H54 (cell line): Measurements from ENCODE around the gene LAMB3.
A peak's percentile ranks its signal among the peaks of the same experiment; 100 is the strongest.

Experiments used
- DNase-seq: peaks from one replicate; pipeline ENCODE4 v3.0.0; 2011; ENCODE audit warnings: low spot score, mixed read lengths; ENCODE audit not compliant: insufficient read length
- FAIRE-seq: peaks from 3 replicates; lab custom pipeline; 2011; peaks lifted over from hg19 to GRCh38; lab: Jason Lieb, UNC
- POLR2A ChIP-seq: IDR thresholded peaks from 2 replicates; pipeline ENCODE4 v1.6.1; 2011; ENCODE audit warnings: low read depth, mild to moderate bottlenecking, low read length

The LAMB3 gene

GRCh38 chr1:209651138-209651587, 1.1 kb downstream of the LAMB3 start:
- DNase-seq (no peak), FAIRE-seq (no peak)
- TF ChIP-seq POLR2A, result no peak

GRCh38 chr1:209650454-209650853, 1.8 kb downstream of the LAMB3 start:
- no peak for FAIRE-seq
- no peak for DNase-seq
- no peak for TF ChIP-seq POLR2A

- no peak for DNase-seq
- FAIRE-seq, result peak; percentile 41
- TF ChIP-seq POLR2A, result no peak
These were observed 3.1 kb downstream of the LAMB3 start for GRCh38 chr1:209648931-209649776.

- DNase-seq, result no peak
- no peak for TF ChIP-seq POLR2A
- no peak for FAIRE-seq
These were observed 3.9 kb downstream of the LAMB3 start for GRCh38 chr1:209648346-209648745.

- TF ChIP-seq POLR2A, result no peak
- DNase-seq (no peak), FAIRE-seq (no peak)
These were observed 5.1 kb downstream of the LAMB3 start for GRCh38 chr1:209647156-209647555.

- DNase-seq, result no peak
- no peak for TF ChIP-seq POLR2A
- FAIRE-seq, result no peak
These were observed 5.7 kb downstream of the LAMB3 start for GRCh38 chr1:209646558-209646957.

- DNase-seq, result no peak
- TF ChIP-seq POLR2A, result no peak
- no peak for FAIRE-seq
These were observed 6.4 kb downstream of the LAMB3 start for GRCh38 chr1:209645574-209646452.

GRCh38 chr1:209643285-209644020, 8.8 kb downstream of the LAMB3 start:
- FAIRE-seq (no peak), DNase-seq (no peak)
- TF ChIP-seq POLR2A, result no peak

GRCh38 chr1:209642816-209643215, 9.4 kb downstream of the LAMB3 start:
- TF ChIP-seq POLR2A, result no peak
- FAIRE-seq (no peak), DNase-seq (no peak)

GRCh38 chr1:209641832-209642172, 10.4 kb downstream of the LAMB3 start:
- TF ChIP-seq POLR2A, result no peak
- DNase-seq (no peak), FAIRE-seq (no peak)

GRCh38 chr1:209635850-209636249, 16.4 kb downstream of the LAMB3 start:
- no peak for TF ChIP-seq POLR2A
- DNase-seq, result no peak
- FAIRE-seq, result no peak

GRCh38 chr1:209634005-209634737, 18.1 kb downstream of the LAMB3 start:
- no peak for FAIRE-seq
- no peak for TF ChIP-seq POLR2A
- no peak for DNase-seq
